ENCODE data around the gene AMBRA1.

GRCh38 chr11:46603704-46604308 is 10.0 kb upstream of the AMBRA1 start:
- TF ChIP-seq CTCF (IDR thresholded peaks at IDR 0.05): no peak
- no peak for TF ChIP-seq EZH2phosphoT487 (IDR thresholded peaks at IDR 0.05; ENCODE audit: borderline replicate concordance, low read depth)
- no peak for TF ChIP-seq YY1 (IDR thresholded peaks at IDR 0.05; ENCODE audit: low read depth)
- no peak for TF ChIP-seq CHD2 (IDR thresholded peaks at IDR 0.05; ENCODE audit: low read length, partially characterized antibody)
- no peak for TF ChIP-seq SMC3 (IDR thresholded peaks at IDR 0.05; ENCODE audit: low read depth, low read length)
- TF ChIP-seq, protein P1, sequence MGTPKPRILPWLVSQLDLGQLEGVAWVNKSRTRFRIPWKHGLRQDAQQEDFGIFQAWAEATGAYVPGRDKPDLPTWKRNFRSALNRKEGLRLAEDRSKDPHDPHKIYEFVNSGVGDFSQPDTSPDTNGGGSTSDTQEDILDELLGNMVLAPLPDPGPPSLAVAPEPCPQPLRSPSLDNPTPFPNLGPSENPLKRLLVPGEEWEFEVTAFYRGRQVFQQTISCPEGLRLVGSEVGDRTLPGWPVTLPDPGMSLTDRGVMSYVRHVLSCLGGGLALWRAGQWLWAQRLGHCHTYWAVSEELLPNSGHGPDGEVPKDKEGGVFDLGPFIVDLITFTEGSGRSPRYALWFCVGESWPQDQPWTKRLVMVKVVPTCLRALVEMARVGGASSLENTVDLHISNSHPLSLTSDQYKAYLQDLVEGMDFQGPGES (IDR thresholded peaks at IDR 0.05; ENCODE audit: low read depth, low read length): no peak
- TF ChIP-seq TAF1 (IDR thresholded peaks at IDR 0.05; ENCODE audit: borderline replicate concordance, low read depth, low read length): no peak
- no peak for TF ChIP-seq POLR2AphosphoS5 (IDR thresholded peaks at IDR 0.05; ENCODE audit: low read depth, low read length)
